OCI-M2 (cell line): ENCODE results near the gene SERP1.
A peak's percentile ranks its signal among the peaks of the same experiment; 100 is the strongest.

ENCODE experiments used
- DNase-seq: peaks from one replicate; lab custom pipeline; 2025; ENCODE audit not compliant: unreplicated experiment; lab: John Stamatoyannopoulos, UW

SERP1 gene

DNA sequence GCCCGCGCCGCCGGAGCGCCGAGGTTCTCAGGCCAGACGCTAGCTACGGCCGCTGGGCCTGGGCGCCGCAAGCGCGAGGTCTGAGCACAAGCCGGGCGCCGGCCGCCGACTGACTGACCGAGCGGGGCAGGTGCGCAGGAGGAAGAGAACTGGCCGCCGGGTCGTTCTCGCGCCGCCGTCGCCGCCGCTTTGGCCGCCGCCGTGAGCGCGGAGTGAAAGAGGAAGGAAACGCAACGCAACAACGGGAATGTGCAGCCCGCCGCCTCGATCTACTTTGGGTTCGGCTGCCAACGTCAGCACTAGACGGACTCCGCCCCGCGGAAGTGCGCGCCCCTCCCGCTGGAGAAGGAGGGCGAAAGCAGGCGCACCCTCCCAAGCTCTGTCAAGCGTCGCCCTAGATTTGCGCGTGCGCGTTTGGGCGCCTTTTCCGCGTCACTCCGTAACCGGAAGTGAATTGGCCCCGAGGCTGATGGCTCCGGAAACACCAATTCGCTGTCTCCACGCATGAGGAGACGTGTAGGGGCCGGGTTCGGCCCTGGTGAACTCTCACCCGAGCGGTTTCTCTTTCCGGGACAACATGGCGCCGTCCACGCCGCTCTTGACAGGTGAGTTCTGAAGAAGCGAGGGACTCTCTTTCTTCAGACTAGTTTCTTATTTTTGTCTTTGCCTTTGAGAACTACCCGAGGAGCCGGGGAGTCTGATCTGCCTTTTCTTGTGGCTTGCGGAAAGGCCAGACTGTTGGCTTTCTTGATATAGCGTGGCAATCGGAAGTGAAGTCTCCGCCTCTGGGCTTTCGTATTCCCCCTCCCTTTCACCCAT is at the start of gene SERP1, which contains the start of gene EIF2A:
SERP1 (minus strand) TSS at position 271 of the 819 bp plus-strand sequence. CDS start 361 bp downstream, outside the sequence.
EIF2A (plus strand) TSS at position 562 of the 819 bp plus-strand sequence; CDS start at position 578, 16 bp downstream.
- peak; percentile 81 for DNase-seq

DNA sequence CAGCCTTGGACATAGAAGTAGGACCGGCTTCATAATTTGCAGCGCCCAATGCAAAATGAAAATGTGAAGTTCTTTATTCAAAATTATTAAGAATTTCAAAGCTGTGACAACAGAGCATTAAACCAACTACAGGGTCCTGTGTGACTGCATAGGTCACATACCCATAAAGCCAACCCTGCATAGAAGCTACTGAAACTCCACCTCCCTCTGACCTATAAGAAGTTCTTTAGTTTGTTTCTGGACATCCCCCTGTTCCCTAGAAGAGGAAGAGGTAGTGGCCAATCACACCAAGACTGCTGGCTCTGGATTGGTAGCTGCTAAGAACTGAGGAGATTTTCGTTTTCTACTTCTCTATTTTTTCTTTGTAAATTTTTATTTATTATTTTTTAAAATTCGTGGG is 47.9 kb upstream of the SERP1 start:
- DNase-seq, result no peak

GRCh38 chr3:150589759-150590158 is 43.5 kb upstream of the SERP1 start:
- DNase-seq, result no peak

- DNase-seq, result no peak
Measured at GRCh38 chr3:150588027-150588830, 41.9 kb upstream of the SERP1 start.

DNA sequence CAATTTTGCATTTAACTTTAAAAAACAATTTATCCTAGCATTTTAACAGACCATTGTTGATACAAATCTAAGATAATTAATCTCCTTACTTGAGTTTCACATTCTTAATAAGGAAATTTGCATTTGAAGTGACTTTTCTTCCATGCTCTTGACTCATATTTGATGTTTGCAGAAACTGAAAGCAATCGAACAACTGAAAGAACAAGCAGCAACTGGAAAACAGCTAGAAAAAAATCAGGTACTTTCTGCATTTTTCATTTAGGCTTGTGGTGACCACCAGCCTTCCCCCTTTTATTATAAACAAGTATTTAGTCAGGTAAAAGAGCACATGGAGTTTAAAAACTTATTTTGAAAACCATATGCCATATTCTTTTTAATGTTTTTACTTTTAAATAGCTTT is 36.7 kb upstream of the SERP1 start:
- DNase-seq, result no peak

DNA sequence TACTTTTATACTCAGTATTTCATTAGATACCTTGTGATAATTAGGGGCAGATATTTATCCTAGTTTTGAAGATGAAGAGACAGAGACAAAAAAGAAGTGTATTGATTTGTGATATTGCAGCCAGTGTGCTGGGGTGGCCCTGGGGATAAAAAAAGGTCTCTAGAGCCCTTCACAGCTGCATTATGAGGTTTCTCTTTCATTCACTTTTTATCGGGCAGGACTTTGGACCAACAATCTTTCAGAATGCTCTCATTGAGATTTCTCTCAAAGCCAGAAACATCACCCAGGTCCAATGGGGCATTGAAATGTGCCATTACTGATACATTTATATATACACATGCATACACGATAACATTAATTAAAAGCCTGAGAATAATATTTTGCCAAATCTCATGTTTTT is 36.3 kb upstream of the SERP1 start:
- DNase-seq, result no peak

DNA sequence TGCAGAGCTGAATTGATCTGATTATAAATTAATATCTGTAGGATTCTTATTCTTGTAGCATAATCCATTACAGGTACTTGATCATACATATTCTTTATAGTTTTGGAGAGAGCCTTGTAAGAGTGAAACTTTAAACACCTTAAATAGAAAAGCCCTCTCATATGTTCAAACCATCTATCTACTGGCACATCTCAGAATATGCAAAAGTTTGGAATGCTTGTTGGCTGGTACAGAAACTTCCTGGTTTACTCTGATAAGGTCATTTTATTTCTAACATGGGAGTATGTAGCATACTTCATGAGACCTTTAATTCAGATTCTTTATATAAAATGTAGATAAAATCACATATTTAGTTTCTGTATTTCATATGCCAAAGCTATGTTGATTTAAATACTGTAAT is 34.9 kb upstream of the SERP1 start:
- no peak for DNase-seq

GRCh38 chr3:150577855-150578254 is 31.6 kb upstream of the SERP1 start:
- no peak for DNase-seq

- DNase-seq, result no peak
Measured at GRCh38 chr3:150567328-150567727, 21.0 kb upstream of the SERP1 start.

DNA sequence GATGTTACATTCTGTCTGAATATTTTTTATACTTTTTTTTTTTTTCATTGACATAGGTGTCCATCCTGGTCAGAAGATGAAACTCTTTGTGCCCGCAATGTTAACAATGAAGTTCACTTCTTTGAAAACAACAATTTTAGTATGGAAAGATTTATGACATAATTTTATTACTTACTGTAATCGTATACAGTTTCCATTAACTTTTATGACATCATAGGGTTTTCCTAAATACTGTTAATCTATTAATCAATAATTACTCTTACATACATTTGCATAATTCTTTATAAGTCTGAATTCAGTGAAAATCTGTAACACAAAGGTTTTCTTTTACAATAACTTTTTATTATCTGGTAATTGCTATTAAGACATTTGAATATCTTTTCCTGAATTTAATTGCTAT is 17.9 kb upstream of the SERP1 start:
- DNase-seq, result no peak

DNA sequence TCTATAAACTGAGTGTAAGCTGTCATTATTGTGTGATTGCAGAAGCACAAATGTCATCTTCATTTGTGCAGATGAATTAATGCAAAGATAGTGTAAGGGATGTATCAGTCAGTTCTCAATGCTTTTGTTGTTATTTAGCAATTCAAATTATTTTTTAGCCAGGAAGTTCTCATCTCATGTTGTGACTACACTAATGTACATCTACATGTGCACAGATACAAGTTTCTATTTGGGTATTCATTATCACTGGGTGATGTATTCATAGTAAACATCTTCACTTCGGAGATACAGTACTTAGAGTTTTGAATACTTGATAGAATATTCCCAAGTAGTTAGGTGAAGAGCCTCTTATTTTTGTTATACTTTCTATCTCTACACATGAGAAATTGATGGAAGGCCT is 11.4 kb upstream of the SERP1 start:
- DNase-seq, result no peak

- DNase-seq, result no peak
Measured at GRCh38 chr3:150556792-150557191, 10.5 kb upstream of the SERP1 start.

GRCh38 chr3:150555859-150556436 is 9.7 kb upstream of the SERP1 start:
- DNase-seq, result no peak

- DNase-seq, result no peak
Measured at GRCh38 chr3:150547045-150547741, 897 bp upstream of the SERP1 start.

DNA sequence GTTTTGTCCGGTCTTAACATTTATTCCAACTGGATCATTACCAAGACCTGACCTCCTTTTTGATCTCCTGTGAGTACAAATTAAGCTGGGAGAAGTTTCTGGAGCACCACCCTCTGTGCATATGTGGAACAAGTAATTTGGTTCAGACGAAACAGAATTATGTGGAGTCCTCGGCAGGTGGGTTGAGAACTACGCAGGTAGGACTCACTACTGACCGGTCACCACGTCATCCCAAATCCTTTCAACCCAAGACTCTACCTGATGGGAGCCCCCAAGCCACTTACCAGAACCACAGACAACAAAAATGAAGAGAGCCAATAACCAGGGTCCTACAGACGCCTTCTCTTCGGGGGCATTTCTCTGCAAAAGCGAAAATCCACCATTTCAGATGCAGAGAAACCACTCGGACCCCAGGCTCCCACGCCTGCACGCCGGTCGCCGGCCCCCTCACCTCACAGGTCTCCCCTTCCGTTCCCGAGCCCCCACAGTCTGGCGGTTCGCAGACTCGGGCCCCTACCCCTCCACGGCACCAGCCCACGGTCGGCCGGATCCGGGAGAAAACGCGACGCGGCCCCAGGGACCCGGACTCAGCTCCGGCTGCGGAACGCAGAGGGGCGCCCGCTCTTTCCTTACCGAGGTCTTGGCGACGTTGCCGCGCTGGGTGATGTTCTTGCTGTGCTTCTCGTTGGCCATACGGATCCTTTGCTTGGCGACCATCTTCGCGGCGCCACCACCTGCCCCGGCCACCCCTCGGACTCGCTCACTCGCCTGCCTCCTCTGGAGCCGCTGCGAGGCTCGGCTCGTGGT is 674 bp downstream of the SERP1 start:
- no peak for DNase-seq

- DNase-seq, result no peak
Measured at GRCh38 chr3:150544726-150545125, 1.6 kb downstream of the SERP1 start.

DNA sequence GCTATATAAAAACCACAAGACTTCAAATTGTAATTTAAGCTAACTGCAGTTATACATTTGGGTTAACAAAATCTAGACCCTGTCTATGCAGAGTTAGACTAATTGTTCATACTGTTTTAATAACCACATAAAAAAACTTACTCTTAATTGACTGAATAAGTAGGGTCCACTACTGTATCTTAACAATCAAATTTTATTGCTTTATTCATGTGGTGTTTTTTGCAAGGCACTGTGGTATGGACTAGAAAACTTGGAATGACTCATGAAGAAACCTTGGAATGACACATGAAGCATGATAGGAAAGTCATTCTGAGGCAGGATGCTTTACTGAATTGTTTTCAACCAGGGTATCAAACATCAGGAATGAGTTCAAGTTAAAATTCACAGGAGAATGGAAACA is 2.3 kb downstream of the SERP1 start:
- no peak for DNase-seq

DNA sequence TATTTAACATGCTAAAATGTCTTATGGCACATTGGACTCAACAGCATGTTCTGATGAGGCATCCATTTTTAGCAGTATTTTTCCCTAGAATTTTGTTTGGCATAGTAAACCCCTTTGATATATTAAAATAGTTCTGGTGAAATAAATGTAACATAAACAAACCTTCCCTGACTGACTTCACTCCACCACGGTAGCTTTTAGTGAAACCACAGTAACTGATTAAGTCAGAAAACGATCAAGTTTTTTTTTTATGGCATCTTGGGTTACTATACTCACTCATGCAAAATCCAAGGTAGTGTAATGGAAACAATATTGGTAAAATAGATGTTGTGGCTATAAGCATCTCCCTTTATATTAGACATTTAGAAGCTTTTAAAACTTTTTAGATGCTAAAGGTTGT is 2.8 kb downstream of the SERP1 start:
- no peak for DNase-seq

DNA sequence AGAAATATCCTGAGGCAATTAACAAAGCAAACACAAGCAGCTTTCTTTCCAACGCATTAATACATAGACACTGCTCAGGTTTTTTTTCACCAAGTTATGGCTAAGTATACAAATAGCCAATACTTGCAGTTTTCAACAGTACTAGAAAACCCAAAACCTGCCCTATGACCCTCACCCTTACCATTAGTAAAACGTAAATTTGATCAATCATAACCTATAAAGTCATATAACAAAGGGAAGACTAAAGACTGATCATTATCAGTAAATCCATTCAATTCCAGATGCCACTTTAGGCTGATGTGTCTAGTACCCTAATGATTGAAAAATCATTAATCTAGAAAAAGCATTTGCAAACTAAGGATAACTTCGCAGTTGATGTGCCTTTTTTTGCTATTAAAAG is 3.2 kb downstream of the SERP1 start:
- no peak for DNase-seq

GRCh38 chr3:150540991-150541390 is 5.3 kb downstream of the SERP1 start:
- DNase-seq, result no peak
